ELR (cell line): ENCODE measurements around the gene ARAP2.
A peak's percentile ranks its signal among the peaks of the same experiment; 100 is the strongest.

ENCODE experiments used
- DNase-seq: peaks from one replicate; pipeline ENCODE4 v3.0.0-alpha.2; 2015; ENCODE audit warnings: low read depth

ARAP2 gene, protein sequence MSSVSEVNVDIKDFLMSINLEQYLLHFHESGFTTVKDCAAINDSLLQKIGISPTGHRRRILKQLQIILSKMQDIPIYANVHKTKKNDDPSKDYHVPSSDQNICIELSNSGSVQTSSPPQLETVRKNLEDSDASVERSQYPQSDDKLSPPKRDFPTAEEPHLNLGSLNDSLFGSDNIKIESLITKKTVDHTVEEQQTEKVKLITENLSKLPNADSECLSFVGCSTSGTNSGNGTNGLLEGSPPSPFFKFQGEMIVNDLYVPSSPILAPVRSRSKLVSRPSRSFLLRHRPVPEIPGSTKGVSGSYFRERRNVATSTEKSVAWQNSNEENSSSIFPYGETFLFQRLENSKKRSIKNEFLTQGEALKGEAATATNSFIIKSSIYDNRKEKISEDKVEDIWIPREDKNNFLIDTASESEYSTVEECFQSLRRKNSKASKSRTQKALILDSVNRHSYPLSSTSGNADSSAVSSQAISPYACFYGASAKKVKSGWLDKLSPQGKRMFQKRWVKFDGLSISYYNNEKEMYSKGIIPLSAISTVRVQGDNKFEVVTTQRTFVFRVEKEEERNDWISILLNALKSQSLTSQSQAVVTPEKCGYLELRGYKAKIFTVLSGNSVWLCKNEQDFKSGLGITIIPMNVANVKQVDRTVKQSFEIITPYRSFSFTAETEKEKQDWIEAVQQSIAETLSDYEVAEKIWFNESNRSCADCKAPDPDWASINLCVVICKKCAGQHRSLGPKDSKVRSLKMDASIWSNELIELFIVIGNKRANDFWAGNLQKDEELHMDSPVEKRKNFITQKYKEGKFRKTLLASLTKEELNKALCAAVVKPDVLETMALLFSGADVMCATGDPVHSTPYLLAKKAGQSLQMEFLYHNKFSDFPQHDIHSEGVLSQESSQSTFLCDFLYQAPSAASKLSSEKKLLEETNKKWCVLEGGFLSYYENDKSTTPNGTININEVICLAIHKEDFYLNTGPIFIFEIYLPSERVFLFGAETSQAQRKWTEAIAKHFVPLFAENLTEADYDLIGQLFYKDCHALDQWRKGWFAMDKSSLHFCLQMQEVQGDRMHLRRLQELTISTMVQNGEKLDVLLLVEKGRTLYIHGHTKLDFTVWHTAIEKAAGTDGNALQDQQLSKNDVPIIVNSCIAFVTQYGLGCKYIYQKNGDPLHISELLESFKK (N-terminal part only)

DNA sequence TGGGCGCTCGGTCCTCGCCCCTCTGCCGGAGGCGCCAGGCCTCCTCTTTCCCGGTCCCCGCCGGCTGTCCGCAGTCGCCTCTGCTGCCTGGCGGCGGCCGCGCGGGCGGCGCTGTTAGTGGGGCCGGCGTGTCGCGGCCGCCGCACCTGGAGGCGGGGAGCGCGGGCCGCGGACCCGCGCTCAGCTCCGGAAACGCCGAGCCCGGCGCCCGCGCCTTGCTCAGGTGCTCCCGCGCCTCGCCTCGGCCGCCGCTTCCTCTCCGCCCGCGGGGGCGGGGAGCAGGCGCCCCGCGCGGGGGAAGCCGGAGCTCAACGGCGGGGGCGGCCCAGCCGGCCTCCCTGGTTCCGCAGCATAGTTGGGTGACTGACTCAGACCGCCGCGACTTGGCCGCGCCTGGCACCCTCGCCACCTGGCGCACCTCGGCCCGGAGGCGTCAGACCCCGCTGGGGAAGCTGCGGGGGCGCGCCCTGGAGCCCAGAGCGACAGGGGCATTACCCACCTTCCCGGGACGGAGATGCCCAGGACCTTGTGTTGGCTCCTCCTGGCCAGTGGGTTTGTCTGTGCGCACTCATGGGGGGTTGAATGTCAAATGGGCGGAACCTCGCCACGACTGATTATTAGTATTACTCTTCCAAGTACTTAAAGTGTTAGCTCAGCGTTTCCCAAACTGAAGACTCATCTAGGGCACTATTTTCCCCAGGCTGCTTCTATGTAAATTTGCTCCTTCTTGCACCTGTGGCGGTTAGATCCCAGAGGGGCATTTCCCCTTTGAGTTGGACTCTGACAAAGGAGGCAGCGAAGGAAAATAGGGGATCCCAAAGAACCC, at the start of gene ARAP2:
ARAP2 (minus strand) TSS at position 258 of the 826 bp plus-strand sequence. CDS start 15,028 bp downstream, outside the sequence.
- no peak for DNase-seq

DNA sequence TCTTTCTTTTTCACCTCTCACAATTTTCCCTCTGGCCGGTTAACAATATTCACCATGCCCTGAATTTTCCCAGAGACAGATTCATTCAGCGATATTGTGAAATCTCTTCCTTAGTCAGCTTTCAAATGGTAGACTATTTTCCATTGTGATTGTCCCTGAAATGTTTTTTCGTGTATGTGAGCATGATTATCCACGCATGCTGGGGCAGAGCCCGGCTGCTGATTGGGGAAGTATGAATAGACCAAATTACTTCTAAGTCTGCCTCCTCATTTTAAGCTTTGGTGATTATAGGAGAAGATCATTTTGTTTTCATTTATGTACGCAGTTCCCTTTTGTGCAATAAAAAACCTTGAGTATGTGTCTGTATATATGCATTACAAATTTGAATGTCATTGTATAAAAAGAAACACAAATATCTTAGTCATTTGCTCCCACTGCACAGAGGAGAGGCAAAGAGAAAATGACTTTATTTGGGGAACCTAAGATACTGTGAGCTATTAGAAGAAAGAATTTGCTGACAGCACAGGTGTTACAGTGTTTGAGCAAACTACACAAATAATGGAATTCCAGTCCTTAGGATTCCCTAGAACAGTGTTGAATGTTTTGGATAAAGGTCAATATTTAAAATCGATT, 48.4 kb upstream of the ARAP2 start:
- DNase-seq = peak; percentile 42

DNA sequence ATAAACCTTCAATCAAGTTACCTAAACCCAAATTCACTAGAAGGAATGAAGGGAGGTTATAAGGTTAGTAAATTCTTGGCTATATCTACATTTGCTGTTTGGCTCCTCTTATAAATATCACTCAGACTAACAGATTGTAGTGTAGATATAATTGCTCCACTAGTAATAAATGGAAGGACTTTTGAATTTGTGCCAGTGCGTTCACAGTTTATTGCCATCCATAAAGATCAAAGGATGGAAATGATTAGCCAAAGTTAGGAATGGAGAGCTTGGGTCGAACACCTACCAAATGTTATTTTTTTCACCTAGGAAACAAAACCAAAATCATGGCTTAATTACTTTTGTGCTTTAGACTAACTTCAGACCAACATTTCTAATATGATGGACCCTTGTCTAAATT, 46.3 kb upstream of the ARAP2 start:
- DNase-seq = no peak

DNA sequence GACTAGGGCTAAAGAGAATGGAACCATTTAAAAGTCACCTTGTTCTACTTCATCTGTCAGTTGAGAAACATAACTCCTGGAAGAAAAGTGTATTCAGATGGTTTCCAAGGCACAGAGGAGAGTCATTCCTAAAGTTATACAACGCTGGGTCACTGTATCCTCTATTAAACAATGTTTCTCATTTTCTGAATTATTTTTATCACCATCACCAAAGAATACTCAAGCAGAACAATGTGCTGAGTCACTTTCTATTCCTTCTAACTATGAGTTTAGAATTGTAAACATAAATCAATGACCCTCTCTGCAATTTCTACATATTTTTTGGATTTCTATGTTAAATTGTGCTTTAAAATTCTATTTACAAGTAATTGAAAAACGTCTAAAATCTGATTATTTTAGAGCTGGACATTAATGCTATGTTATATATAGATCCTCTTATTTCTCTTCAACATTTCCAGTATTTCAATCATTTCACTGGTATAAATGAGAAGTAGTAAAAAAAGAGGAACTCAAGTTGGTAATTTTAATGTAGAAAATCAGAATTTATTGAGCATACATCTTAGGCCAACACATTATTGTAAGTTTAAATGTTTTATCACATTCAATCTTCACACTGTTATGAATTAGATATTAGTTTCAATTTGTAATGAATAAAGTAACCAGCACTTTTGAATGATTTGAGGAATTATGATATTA, 44.6 kb upstream of the ARAP2 start:
- peak; percentile 36 for DNase-seq

DNA sequence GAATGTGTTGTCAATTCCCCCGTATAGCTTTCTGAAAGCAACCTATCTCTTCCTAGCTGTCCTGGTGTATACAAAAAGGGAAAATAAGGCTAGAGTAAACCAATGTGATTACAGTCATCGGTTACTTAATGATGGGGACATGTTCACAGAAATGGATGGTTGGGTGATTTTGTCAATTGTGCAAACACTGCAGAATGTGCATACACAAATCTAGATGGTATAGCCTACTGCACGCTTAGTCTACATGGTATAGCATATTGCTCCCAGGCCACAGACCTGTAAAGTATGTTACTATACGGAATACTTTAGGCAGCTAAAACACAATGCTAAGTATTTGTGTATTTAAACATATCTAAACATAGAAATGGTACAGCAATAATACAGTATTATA, 42.2 kb upstream of the ARAP2 start:
- no peak for DNase-seq

DNA sequence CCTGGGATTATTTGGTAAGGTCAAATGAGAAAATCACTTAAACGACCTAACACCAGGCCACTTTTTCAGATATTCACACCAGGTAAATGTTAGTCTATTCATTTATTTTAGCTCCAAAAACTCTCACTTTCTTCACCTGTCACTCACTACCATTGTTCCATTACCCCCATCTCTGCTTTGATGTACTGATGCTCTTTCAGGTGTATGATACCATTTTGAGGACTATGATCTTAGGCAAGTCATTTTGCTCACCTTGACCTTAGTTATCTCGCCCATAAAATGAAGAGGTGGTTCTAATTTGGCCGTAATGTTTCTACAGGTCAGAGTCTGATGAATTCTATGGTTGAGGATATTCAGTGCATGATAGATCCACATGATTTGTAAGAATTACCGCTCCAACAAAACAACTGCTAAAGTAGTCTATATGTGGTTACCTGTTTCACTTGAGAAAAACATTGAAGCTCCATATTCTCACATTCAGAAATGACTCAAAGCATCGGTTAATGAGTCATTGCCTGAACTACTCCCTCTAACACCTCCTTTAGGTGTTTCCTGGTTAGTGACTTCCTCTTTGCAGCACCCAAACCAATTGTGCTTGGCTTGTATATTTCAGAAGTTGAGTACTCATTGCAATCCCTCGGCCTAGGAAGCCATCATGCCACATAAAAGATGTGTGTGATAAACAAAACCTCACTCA, 41.6 kb upstream of the ARAP2 start:
- peak; percentile 63 for DNase-seq

DNA sequence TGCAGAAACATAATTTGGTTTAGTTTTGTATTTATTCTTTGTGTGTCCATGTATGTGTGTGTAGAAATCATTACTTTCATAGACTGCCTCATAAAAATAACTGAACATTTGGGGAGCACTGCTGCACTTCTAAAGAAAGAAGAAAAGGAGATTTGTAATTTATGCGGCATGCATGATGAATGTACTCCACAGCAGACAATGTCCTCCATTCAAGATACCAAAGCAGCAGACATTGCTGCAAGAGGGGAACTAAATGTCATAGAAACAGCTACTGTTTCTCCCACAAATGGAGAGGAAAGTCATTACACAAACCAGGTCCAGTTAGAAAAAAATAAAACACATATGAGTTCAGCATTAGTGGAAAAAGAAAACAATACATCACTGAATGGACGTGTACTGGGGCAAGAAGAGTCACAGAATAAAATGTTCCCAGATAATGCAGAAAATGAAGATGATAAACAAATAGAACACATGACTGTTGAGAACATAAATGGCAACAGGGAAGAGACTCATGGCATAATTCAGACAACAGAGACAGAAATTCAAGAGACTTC, 39.7 kb upstream of the ARAP2 start:
- no peak for DNase-seq

DNA sequence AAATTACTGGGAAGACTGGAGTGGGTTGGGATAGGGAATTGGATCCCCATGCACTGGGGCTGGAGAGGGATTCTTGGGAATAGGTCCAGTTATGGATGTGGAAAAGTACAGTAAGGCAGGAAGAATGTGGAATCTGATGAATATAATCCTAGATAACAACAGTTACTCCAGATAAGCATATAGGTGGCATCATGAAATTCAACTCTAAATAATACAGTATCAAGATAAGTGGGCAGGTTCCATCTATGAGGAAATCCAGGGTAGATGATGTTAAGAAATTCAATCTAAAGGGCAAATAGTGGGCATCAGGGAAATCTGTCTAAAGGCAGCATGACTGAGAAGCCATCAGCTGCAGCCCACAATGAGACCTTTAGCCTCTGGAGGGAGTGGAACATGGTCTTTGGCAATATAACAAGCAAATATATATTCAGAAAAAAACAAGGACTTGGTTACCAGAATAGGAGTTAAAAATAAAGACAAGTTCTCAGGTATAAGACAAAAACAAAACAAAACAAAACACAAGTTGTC, 38.3 kb upstream of the ARAP2 start:
- DNase-seq = no peak

DNA sequence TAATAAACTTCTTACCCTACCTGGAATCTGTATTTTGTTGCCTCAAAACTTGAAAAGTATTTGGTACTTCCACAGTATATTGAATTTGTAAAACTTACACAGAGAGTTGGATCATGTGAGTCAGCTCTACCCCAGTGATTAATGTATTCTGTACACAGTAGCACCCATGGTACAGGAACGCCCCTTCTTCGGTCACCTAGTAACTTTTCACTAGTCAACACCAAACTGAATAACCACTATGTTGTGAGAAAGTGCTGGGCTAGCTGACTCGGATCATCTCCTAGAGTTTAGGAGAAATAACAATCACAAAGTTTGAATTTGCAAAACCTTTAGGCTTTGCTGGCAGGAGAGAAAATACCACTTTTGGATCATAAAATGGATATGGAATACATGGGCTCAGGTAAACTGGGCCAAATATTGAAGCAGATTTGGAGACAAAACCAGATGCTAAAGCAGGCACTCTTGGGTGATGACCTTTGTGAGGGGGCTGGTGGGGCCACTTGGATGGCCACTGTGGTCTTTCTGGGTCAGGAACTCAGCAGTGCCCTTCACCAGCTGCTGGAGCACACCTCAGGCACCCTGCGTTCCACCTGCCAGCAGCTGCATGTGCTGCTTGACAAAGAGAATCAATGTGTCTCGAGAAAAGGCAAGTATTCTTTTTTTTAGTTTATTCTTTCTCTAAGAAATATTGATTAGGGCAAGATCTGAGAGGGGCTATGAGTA, 37.2 kb upstream of the ARAP2 start, which contains the start of gene DTHD1:
DTHD1 (plus strand) TSS at position 233 of the 723 bp plus-strand sequence; CDS start at position 376, 143 bp downstream.
- DNase-seq = peak; percentile 51

DNA sequence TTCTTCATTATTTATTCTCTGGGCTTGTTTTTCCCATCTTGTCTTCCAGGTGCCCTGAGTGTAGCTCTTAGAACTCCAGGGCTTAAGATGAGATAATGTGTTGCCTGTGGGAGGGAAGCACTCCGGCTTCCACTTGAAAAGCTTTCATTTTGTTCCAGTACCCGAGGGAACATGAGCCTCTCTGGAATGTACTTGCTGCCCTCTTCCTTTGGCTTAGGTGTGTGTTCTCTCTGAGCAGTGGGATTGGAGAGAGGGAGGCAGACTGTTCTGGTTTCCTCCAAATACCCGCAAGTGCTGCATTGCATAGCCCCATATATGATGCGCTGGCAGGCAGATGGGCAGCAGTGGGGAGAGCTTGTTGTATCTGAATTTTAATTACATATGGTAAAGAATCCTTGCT, 36.2 kb upstream of the ARAP2 start:
- no peak for DNase-seq

DNA sequence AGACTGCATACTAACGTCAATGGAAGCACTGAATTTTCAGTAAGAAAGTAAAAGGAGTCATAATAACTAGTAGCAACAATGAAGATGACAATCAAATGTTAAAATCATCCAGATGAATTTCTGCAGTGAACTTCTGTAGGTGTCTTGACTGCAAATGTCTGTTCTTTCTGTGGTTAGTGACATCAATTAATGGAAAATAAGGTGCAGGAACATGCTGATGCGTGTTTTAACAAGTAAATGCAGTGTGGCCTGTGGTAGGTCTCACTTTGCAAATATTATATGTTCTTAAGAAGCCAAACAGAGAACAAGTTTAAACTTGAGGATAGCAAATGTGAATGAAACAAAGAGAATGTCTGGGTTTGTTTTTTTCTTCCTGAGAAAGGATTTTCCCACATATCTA, 34.5 kb upstream of the ARAP2 start:
- no peak for DNase-seq

DNA sequence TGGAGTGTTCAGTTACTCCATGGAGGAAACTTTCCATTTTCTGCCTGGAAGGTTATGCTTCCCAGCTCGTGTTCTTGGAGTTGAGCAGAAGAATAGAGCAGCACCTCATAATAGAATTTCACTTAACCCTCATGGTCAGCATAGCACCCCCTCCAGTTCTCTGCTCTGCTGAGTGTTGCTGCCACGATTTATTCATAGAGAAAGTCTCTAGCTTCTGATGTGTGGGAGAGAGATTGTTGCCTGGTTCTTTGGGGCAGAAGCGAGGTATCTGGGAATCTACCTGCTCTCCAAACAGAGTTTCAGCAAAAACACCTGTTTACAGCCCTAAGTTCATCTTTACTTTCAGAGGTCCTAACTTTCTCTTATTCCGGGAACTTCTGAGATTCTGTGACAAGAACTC, 33.2 kb upstream of the ARAP2 start:
- DNase-seq = no peak

DNA sequence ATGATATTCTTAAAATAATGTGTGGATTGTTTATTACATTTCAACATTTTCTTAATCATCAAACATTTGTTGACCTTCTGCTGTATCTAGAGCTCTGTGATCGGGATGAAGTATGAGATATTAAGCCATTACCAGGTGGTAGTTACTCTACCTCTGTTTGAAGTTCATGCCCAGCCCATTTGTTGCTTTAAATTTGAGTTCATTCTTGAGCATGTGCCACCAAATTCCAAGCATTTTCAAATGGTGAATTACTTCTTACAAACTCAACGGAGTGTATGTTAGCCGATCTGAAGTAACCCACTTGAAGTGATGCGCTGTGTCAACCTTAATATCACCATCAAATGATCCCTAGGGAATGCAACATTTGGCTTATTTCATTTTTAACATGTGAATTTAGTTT, 29.8 kb upstream of the ARAP2 start:
- peak; percentile 38 for DNase-seq

DNA sequence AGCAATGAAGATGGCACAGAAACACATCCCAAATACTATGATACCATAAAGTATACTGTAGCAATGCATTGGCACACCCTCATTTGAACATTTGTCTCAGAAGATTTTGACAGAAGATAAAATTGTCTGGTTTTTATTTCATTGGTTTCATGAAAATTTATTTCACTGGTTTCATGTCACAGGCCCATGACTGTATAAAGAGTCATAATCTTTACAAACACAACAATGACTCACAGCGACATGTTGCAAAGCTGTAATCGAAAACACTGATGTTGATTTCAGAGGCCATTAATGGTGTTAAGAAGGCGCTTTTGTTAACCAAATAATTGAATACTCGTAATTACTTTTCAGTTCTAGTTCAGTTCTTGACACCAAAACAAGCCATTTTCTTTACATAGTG, 29.0 kb upstream of the ARAP2 start:
- DNase-seq = peak; percentile 76

DNA sequence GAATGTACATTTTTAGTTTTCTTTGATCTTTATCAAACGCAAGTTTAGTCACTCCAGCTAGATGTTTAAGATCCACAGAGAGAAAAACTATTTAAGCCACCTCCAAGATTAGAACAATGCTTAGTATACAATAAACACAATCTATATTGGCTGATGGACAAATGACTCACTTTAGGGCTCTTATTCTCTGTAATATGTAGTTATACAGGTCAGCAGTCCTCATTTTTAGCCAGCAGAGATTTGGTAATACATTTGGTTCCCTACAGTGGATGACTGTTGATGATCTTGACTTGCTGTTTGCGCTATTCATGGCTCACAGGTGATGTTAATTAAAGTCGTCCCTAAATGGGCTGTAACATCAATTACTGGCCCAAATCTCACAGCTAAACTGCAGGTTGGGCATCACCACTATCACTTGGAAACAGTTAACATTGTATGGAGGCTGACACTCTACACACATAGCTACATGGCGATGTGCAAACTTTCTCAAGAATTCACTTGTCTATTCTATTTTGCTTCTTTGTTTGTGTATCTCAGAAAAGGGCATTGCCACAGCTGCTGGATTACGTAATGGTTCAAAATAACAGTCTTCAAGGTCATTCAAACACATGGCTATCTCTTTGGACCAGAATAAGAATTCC, 25.3 kb upstream of the ARAP2 start:
- DNase-seq = no peak

DNA sequence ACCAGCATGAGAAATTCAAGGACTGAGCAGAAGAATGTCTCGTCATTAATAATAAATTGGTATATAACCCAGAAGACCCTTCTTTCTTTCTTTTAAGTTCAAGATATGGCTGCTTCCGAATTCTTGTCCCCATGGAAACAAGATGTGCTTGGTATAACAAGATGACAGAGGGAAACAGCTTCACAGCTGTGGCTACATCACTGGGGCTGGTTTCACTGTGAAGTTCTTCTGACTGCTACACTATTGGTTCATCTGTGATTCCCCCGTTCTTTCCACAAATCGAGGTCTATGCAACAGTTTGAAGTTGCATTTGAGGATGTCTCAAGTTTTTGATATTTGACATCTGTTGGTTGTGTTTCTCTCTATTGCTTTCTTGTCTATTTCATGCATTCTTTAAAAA, 24.8 kb upstream of the ARAP2 start:
- no peak for DNase-seq

DNA sequence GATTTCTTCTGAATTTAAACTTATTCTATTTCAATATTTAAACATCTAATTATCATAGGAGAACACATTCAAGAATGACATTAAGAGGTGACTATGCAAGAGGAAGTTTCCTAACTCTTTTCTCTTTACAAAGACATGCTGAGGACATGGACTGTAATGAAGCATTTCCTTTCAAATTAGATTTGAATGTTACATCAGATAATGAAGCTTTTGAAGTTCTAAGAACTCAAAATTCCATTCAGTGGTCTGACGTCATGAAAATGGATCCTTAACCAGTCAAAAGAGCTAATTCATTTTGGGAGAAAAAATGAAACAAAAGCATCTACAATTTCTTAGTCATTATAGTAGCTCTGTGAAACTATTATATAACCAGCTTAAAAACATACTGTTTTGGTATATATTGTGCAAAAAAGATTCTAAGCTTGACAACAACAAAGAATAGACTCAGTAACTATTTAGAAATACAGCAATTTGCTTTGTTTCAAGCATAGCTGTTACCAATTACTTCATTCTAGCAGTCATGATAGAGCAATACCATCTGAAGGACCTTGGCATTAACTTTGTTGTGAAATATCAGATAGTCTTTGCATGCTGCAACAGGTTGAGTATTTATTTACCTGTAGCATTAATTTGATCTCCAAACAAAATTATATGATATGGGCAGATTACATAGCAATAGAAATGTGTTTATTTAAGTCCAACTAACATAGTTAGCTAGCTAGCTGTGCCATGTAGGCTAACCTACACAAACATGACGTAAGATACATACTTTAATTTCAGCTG, 23.4 kb upstream of the ARAP2 start:
- DNase-seq = no peak
